ENCODE data around the gene ARHGEF38. TPM values are rescaled to one million over a fixed set of nuclear protein-coding genes. Genes with fewer than 3 reads are reported as not detected.
A peak's percentile ranks its signal among the peaks of the same experiment; 100 is the strongest.

The ARHGEF38 gene
- total RNA-seq, 4 donors from 2014 or later, result 0.26 to 3.7 TPM; not detected in 2

DNA sequence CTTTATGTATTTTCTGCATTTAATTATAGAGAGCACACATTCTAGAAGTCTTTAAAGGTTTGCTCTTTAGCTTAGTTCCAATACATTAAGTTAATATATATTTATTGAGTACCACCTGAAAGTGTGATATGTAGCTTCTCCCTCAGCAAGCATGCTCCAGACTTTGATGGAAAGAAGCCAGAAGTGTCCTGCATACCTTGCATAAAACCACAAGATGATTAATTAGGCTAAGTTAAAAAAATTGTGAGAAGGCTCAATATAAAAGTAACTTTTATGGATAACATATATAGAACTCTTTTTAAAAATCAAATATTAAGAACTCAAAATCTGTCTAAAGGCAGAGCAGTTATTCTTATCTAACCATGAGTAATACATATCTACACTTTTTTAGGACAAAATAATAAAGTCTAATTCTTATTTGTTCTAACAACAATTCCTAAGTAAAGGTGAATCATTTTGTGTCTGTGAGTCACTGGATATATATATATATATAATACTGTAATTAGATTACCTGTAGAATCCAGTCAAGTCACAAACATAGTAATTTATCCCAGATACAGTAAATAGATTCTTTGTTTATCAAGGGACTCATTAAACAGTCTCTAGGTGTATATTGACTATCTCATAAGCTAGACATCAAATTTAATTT is 104.8 kb downstream of the ARHGEF38 start:
- H3K36me3 ChIP-seq, result no peaks in the 10 kb centered on the region
- intact Hi-C loops (cut with DNase I; ENCODE audit: low total_unique reads), result no loop called here
- no peaks in the 10 kb centered on the region for H3K27me3 ChIP-seq
- H3K27ac ChIP-seq, result no peak overlapping the region
- no peak for DNase-seq
- TF ChIP-seq, protein P1, sequence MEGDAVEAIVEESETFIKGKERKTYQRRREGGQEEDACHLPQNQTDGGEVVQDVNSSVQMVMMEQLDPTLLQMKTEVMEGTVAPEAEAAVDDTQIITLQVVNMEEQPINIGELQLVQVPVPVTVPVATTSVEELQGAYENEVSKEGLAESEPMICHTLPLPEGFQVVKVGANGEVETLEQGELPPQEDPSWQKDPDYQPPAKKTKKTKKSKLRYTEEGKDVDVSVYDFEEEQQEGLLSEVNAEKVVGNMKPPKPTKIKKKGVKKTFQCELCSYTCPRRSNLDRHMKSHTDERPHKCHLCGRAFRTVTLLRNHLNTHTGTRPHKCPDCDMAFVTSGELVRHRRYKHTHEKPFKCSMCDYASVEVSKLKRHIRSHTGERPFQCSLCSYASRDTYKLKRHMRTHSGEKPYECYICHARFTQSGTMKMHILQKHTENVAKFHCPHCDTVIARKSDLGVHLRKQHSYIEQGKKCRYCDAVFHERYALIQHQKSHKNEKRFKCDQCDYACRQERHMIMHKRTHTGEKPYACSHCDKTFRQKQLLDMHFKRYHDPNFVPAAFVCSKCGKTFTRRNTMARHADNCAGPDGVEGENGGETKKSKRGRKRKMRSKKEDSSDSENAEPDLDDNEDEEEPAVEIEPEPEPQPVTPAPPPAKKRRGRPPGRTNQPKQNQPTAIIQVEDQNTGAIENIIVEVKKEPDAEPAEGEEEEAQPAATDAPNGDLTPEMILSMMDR (IDR thresholded peaks at IDR 0.05), result no peak
- TF ChIP-seq POLR2A (IDR thresholded peaks at IDR 0.05), result no peak
- no peaks in the 10 kb centered on the region for H3K9me3 ChIP-seq
- no peaks in the 10 kb centered on the region for H3K4me1 ChIP-seq
- H3K4me3 ChIP-seq, result no peak overlapping the region

DNA sequence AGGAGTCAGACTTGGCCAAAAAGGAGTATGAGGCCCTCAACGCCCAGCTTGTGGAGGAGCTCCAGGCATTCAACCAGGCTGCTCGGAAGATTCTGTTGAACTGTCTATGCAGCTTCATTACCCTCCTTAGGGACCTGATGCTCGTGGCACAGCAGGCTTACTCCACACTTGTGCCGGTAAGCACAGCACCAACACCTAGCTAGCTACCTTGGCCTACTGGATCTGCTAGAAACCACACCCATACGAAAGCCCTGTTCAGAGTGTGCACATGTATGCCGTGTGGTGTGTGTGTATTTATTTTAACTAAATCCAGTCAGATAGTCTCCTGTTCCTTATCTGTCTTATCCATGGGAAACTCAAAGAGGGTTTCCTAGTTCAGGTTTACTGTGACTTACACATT is 106.8 kb downstream of the ARHGEF38 start:
- TF ChIP-seq, protein P1 (IDR thresholded peaks at IDR 0.05), result no peak
- no peak for TF ChIP-seq POLR2A (IDR thresholded peaks at IDR 0.05)
- Histone ChIP-seq H3K4me1 (no peaks in the 10 kb centered on the region), H3K4me3 (no peak overlapping the region), H3K9me3 (no peaks in the 10 kb centered on the region), H3K27ac (no peak overlapping the region), H3K36me3 (no peaks in the 10 kb centered on the region), H3K27me3 (no peaks in the 10 kb centered on the region)
- intact Hi-C loops (cut with DNase I; ENCODE audit: low total_unique reads), result no loop called here
- DNase-seq, result no peak

DNA sequence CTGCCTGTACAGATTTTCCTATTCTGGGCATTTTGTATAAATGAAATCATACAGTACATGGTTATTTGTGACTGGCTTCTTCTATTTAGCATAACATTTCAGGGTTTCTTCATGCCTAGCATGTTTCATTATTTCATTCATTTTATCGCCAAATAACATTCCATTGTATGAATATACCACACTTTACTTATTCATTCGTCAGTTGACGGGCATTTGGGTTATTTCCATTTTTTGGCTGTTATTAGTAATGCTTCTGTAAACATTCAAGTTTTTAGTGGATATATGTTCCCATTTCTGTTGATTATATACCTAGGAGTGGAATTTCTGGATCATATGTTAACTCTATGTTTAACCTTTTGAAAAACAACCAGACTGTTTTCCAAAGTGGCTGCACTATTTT is 108.6 kb downstream of the ARHGEF38 start:
- Histone ChIP-seq H3K4me3 (no peak overlapping the region), H3K36me3 (no peaks in the 10 kb centered on the region), H3K4me1 (no peaks in the 10 kb centered on the region), H3K9me3 (no peaks in the 10 kb centered on the region), H3K27me3 (no peaks in the 10 kb centered on the region), H3K27ac (no peak overlapping the region)
- intact Hi-C loops (cut with DNase I; ENCODE audit: low total_unique reads), result no loop called here
- no peak for DNase-seq
- no peak for TF ChIP-seq POLR2A (IDR thresholded peaks at IDR 0.05)
- TF ChIP-seq, protein P1 (IDR thresholded peaks at IDR 0.05), result no peak

DNA sequence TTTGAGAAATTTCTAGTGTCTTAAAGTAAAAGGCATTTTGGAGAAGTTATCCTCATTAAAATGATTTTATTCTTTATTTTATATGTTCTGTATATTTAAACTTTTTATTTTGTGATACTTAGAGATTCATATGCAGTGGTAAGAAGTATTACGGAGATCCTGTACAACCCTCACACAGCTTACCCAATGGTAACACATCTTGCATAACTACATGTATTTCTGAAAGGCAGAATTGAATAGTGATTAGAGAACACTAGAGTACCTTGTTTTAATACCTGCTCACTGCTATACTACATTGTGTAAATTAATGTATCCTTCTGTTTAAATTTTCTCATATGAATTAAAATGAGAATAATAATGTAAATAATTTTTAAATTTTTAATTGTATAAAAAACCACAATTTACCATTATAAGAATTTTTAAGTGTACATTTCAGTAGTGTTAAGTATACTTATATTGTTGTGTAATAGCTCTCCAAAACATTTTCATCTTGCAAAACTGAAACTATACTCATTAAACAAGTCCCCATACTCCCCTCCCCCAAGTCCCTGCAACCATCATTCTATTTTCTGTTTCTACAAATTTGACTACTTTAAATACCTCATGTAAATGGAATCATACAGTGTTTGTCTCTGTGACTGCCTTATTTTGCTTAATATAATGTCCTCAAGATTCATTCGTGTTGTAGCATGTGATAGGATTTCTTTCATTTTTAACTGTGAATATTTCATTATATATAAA is 110.7 kb downstream of the ARHGEF38 start:
- TF ChIP-seq, protein P1 (IDR thresholded peaks at IDR 0.05), result no peak
- TF ChIP-seq POLR2A (IDR thresholded peaks at IDR 0.05), result no peak
- H3K9me3 ChIP-seq, result no peaks in the 10 kb centered on the region
- no peak overlapping the region for H3K27ac ChIP-seq
- intact Hi-C loops (cut with DNase I; ENCODE audit: low total_unique reads), result no loop called here
- H3K27me3 ChIP-seq, result no peaks in the 10 kb centered on the region
- H3K4me3 ChIP-seq, result no peak overlapping the region
- H3K4me1 ChIP-seq, result no peaks in the 10 kb centered on the region
- H3K36me3 ChIP-seq, result no peaks in the 10 kb centered on the region
- no peak for DNase-seq

DNA sequence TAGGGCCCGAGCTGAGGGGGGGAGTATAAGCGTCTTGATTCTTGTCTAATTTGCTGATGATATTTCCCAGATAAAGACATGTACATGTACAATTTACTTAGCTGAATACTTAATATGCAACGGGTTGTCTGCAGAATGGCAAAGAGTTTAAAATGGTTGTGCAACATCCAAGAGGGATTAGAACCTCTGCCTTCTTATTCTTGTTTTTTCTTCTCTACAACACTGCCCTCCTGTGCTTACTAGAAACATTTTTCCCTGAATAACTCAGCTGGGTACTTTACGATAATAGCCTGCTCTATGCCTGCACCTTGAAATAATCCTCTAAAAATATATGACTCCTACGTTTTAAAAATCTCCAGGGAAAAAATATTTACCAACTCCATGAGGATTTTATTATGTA is 114.3 kb downstream of the ARHGEF38 start:
- H3K27me3 ChIP-seq, result no peaks in the 10 kb centered on the region
- H3K27ac ChIP-seq, result no peak overlapping the region

More for the DNA sequence above, 114.3 kb downstream of the ARHGEF38 start:
- intact Hi-C loops (cut with DNase I; ENCODE audit: low total_unique reads), result no loop called here
- Histone ChIP-seq H3K4me1 (no peaks in the 10 kb centered on the region), H3K36me3 (no peaks in the 10 kb centered on the region), H3K9me3 (no peaks in the 10 kb centered on the region), H3K4me3 (no peak overlapping the region)
- TF ChIP-seq, protein P1 (IDR thresholded peaks at IDR 0.05), result peak; percentile 7 to 26 (median 15)
- TF ChIP-seq POLR2A (IDR thresholded peaks at IDR 0.05), result no peak
- DNase-seq, result no peak

All from uterus (tissue), 4 donors.